Right atrium auricular region (tissue), 2 donors: ENCODE results near the gene HS6ST3. TPM values are rescaled to one million over a fixed set of nuclear protein-coding genes. Genes with fewer than 3 reads are reported as not detected.
"Not testable (repeated sequence)": the region's sequence is repeated elsewhere in the genome, so short reads cannot be mapped to it uniquely, and the experiment has no call there.

ENCODE experiments used
- DNase-seq: peaks from one replicate; pipeline ENCODE4 v3.0.0-alpha.2; 2019; ENCODE audit warnings: low spot score
- H3K27ac ChIP-seq, 2 donors: fragments of 200-600 bp; sonication (generic); 1 replicate in 1 of 2; 2 replicates in 1 of 2; pipeline ENCODE4 v1.5.1; 2016 to 2019
- H3K27me3 ChIP-seq, 2 donors: fragments of 200-600 bp; sonication (generic); one replicate each; pipeline versions ENCODE4 v1.5.1 to v1.6.0; 2017 to 2019
- H3K36me3 ChIP-seq: fragments of 200-600 bp; sonication (generic); one replicate; pipeline ENCODE4 v1.5.1; 2016
- H3K4me1 ChIP-seq, 2 donors: fragments of 200-600 bp; sonication (generic); one replicate each; pipeline versions ENCODE4 v1.5.1 to v1.6.0; 2017 to 2019
- H3K4me3 ChIP-seq, 2 donors: fragments of 200-600 bp; sonication (generic); 1 replicate in 1 of 2; 2 replicates in 1 of 2; pipeline ENCODE4 v1.5.1; 2017 to 2019; ENCODE audit warnings: mild to moderate bottlenecking in 1 of 2, moderate library complexity in 1 of 2
- H3K9me3 ChIP-seq, 2 donors: fragments of 200-600 bp; sonication (generic); one replicate each; pipeline ENCODE4 v1.5.1; 2019
- CTCF ChIP-seq, 2 donors: fragments of 200-600 bp; sonication (generic); IDR thresholded peaks; one replicate each; pipeline ENCODE4 v1.5.1; 2019; ENCODE audit warnings: antibody characterized with exemption in 2 of 2
- total RNA-seq, 2 donors: library from RNA; depleted of rRNA; stranded (reverse); fragments of >200 nt; gene quantifications; one replicate each; pipeline ENCODE4 v1.1.0, GENCODE V29; 2016

HS6ST3 gene
- total RNA-seq, 2 donors from 2014 or later = 0.59 to 3.1 TPM

GRCh38 chr13:96492766-96493165, 402.9 kb downstream of the HS6ST3 start:
- no peaks in the 10 kb centered on the region for H3K36me3 ChIP-seq
- no peak overlapping the region for H3K4me3 ChIP-seq
- TF ChIP-seq CTCF (IDR thresholded peaks at IDR 0.05) = no peak
- DNase-seq = no peak
- H3K27me3 ChIP-seq = no peaks in the 10 kb centered on the region
- no peaks in the 10 kb centered on the region for H3K9me3 ChIP-seq
- H3K4me1 ChIP-seq = no peaks in the 10 kb centered on the region
- no peak overlapping the region for H3K27ac ChIP-seq

- H3K4me1 ChIP-seq = no peaks in the 10 kb centered on the region
- no peak for DNase-seq
- no peaks in the 10 kb centered on the region for H3K36me3 ChIP-seq
- TF ChIP-seq CTCF (IDR thresholded peaks at IDR 0.05) = no peak
- H3K27ac ChIP-seq = no peak overlapping the region
- no peaks in the 10 kb centered on the region for H3K9me3 ChIP-seq
- no peak overlapping the region for H3K4me3 ChIP-seq
- no peaks in the 10 kb centered on the region for H3K27me3 ChIP-seq
Measured at GRCh38 chr13:96499656-96500055, 409.7 kb downstream of the HS6ST3 start.

GRCh38 chr13:96500953-96501352, 411.0 kb downstream of the HS6ST3 start:
- TF ChIP-seq CTCF (IDR thresholded peaks at IDR 0.05) = no peak
- Histone ChIP-seq H3K4me3 (no peak overlapping the region), H3K36me3 (no peaks in the 10 kb centered on the region), H3K27ac (no peak overlapping the region), H3K9me3 (no peaks in the 10 kb centered on the region), H3K4me1 (no peaks in the 10 kb centered on the region), H3K27me3 (no peaks in the 10 kb centered on the region)
- DNase-seq = no peak

- no peaks in the 10 kb centered on the region for H3K4me1 ChIP-seq
- H3K36me3 ChIP-seq = no peaks in the 10 kb centered on the region
- no peak for DNase-seq
- no peaks in the 10 kb centered on the region for H3K27me3 ChIP-seq
- H3K27ac ChIP-seq = no peak overlapping the region
- TF ChIP-seq CTCF (IDR thresholded peaks at IDR 0.05) = no peak
- H3K9me3 ChIP-seq = no peaks in the 10 kb centered on the region
- no peak overlapping the region for H3K4me3 ChIP-seq
Measured at GRCh38 chr13:96503481-96503880, 413.6 kb downstream of the HS6ST3 start.

- Histone ChIP-seq H3K4me1 (no peaks in the 10 kb centered on the region), H3K4me3 (no peak overlapping the region), H3K27me3 (no peaks in the 10 kb centered on the region), H3K36me3 (no peaks in the 10 kb centered on the region), H3K9me3 (no peaks in the 10 kb centered on the region), H3K27ac (no peak overlapping the region)
- DNase-seq = no peak
- TF ChIP-seq CTCF (IDR thresholded peaks at IDR 0.05) = no peak
Measured at GRCh38 chr13:96511587-96511986, 421.7 kb downstream of the HS6ST3 start.

- no peaks in the 10 kb centered on the region for H3K9me3 ChIP-seq
- TF ChIP-seq CTCF (IDR thresholded peaks at IDR 0.05) = no peak
- no peak overlapping the region for H3K4me3 ChIP-seq
- no peaks in the 10 kb centered on the region for H3K36me3 ChIP-seq
- no peaks in the 10 kb centered on the region for H3K27me3 ChIP-seq
- no peaks in the 10 kb centered on the region for H3K4me1 ChIP-seq
- DNase-seq = no peak
- no peak overlapping the region for H3K27ac ChIP-seq
Measured at GRCh38 chr13:96519380-96519779, 429.5 kb downstream of the HS6ST3 start.

- H3K4me1 ChIP-seq, H3K27me3 ChIP-seq, H3K27ac ChIP-seq, DNase-seq, H3K4me3 ChIP-seq, H3K9me3 ChIP-seq, H3K36me3 ChIP-seq: not testable (repeated sequence)
Measured at GRCh38 chr13:96524398-96525020, 434.6 kb downstream of the HS6ST3 start.
